Activated CD4-positive, alpha-beta T cell treated with anti-CD3 and anti-CD28 coated beads, Interleukin-2, amount 10 ng/mL, durations not matched to agents 24 days and 14 days (primary cell): Measurements from ENCODE around the gene PXK. TPM values are rescaled to one million over a fixed set of nuclear protein-coding genes. Genes with fewer than 3 reads are reported as not detected.
"Not testable (repeated sequence)": the region's sequence is repeated elsewhere in the genome, so short reads cannot be mapped to it uniquely, and the experiment has no call there.

ENCODE experiments used
- DNase-seq: peaks from one replicate; pipeline ENCODE4 v3.0.0; 2022
- H3K27ac Mint-ChIP-seq: one replicate; pipeline ENCODE4 v1.8.0; 2022; ENCODE audit warnings: mild to moderate bottlenecking, mixed read lengths
- H3K27me3 Mint-ChIP-seq: one replicate; pipeline ENCODE4 v1.8.0; 2022; ENCODE audit warnings: mixed read lengths
- H3K36me3 Mint-ChIP-seq: one replicate; pipeline ENCODE4 v1.8.0; 2022; ENCODE audit warnings: low read depth, mild to moderate bottlenecking, mixed read lengths
- H3K4me1 Mint-ChIP-seq: one replicate; pipeline ENCODE4 v1.8.0; 2021; ENCODE audit warnings: mixed read lengths
- H3K4me3 Mint-ChIP-seq: one replicate; pipeline ENCODE4 v1.8.0; 2022; ENCODE audit warnings: mild to moderate bottlenecking, moderate library complexity, mixed read lengths
- H3K9me3 Mint-ChIP-seq: one replicate; pipeline ENCODE4 v1.8.0; 2021; ENCODE audit warnings: mixed read lengths
- intact Hi-C: fragments of 100-400 bp; cut with micrococcal nuclease; formaldehyde crosslinking; loops from one replicate; pipeline ENCODE4 v1.15.1; 2023
- total RNA-seq: library from RNA; stranded (reverse); gene quantifications from 2 replicates; pipeline ENCODE4 v1.2.3, GENCODE V29; 2022

Gene PXK
- total RNA-seq, result 41.1 and 45.7 TPM in 2 replicates

DNA sequence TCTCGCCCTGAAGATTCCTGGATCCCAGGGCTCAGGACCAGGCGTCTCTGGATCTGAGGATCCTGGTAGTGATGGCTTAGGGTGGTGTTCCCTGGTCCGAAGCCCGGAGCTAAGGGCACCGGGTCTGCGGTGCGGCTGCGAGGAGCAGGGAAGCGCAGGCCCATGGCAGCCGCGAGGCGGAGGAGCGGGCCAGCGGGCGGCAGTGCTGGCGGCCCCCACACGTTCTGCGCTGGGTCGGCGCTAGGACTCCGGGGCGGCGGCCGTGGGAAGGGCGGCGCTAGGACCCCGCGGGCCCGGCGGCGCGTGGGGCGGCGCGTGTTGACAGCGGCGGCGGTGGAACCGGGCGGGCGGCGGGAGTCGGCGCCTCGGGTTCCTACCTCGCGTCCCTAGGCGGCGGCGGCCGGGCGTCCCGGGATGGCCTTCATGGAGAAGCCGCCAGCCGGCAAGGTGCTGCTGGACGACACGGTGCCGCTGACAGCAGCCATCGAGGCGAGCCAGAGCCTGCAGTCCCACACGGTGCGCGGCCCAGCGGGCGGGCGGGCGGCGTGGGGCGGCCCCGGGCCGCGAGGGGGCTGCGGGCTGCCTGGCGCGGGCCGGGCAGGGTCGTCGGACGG is at the start of gene PXK:
PXK (plus strand) TSS at position 318 of the 614 bp plus-strand sequence; CDS start at position 415, 97 bp downstream.
- intact Hi-C loops, result loop anchor here (1.0 kb wide), 1 partner anchor 82 kb away; no protein-coding TSS in a partner anchor
- peak; percentile 96 for DNase-seq
- Mint-ChIP-seq H3K36me3 (peaks cover 11% of the 10 kb centered on the region), H3K27ac (peak within 1 kb of the TSS; percentile 99), H3K4me3 (peak within 1 kb of the TSS; percentile 99), H3K4me1 (peaks cover 39% of the 10 kb centered on the region), H3K27me3 (no peaks in the 10 kb centered on the region), H3K9me3 (no peaks in the 10 kb centered on the region)

DNA sequence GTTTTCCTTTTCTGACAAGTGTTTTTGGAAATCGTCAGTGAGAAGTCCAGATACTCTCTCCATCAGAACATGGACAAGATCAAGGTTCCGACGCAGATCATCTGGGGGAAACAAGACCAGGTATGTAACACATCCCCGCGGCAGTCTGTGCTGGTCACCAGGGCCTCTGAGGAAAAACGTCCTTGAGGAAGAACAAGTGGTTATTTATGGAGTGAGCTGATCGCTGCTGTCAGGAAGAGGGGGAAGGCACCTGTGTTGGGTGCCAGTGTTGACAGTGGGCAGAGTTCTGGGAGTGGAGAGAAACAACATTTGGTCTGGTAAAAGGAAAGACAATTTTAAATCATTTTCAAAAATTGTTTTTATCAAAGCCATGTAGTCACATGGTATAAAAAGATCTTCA is 47.4 kb upstream of the PXK start:
- Mint-ChIP-seq H3K27ac (no peak overlapping the region), H3K4me1 (no peaks in the 10 kb centered on the region), H3K4me3 (no peak overlapping the region), H3K27me3 (no peaks in the 10 kb centered on the region), H3K9me3 (no peaks in the 10 kb centered on the region), H3K36me3 (peaks cover 5% of the 10 kb centered on the region)
- no peak for DNase-seq
- intact Hi-C loops, result no loop called here

DNA sequence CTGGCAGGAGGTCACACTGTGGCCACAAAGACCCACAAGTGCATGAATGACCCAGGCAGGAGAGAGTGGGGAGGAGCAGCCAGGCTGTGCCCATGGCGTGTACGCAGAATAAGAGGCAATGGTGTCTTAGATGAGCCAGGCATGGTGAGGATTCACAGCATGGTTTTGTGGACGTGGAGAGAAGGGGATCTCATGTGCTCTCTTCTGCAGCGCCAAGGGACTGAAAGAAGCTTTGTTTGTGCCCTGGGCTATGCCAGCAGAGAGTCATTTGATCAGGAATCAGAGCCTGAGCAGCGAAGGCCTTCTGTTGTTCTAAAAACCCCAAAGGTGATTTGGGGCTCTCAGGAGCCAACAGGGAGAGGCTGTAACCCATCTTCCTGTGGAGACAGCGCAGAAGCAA is 45.3 kb upstream of the PXK start:
- no peak overlapping the region for H3K27ac Mint-ChIP-seq
- H3K4me3 Mint-ChIP-seq, result no peak overlapping the region
- no peaks in the 10 kb centered on the region for H3K4me1 Mint-ChIP-seq
- intact Hi-C loops, result no loop called here
- H3K9me3 Mint-ChIP-seq, result no peaks in the 10 kb centered on the region
- no peak for DNase-seq
- peaks cover 2% of the 10 kb centered on the region for H3K36me3 Mint-ChIP-seq
- no peaks in the 10 kb centered on the region for H3K27me3 Mint-ChIP-seq

DNA sequence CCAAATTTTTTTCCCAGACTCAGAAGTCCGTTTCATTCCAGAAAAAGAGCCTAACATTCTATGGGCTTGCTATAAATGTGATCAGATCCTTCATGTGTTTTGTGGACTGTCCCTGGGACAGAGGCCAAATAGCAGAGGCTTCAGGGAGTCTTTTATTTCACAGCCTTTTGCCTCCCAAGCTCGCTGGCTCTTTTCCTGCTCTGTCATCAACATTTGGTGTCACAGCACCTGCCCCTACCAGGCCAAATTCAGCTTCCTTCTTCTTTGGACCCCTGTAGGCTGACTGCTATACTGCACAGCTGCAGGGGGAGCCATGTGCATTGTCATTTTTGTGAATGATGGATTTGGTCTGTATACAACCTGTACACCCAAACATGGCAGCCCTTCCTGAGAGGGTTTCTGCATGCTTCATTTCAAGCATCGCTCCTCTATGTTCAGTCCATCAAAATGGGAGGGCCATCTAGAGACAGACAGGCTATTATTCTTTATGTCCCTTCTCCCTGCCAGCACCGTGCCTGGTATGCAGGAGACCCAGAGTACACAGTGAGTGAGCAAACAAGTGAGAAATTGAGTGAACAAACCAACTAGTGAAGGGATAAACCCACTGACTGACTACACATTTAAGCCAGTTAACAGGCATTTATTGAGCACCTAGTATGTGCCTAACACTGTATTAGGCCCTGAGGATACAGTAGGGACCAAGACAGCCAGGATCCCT is 44.5 kb upstream of the PXK start:
- no peak for DNase-seq
- H3K9me3 Mint-ChIP-seq, result no peaks in the 10 kb centered on the region
- no peak overlapping the region for H3K4me3 Mint-ChIP-seq
- no peaks in the 10 kb centered on the region for H3K4me1 Mint-ChIP-seq
- H3K36me3 Mint-ChIP-seq, result peaks cover 2% of the 10 kb centered on the region
- no peak overlapping the region for H3K27ac Mint-ChIP-seq
- no peaks in the 10 kb centered on the region for H3K27me3 Mint-ChIP-seq
- intact Hi-C loops, result no loop called here

DNA sequence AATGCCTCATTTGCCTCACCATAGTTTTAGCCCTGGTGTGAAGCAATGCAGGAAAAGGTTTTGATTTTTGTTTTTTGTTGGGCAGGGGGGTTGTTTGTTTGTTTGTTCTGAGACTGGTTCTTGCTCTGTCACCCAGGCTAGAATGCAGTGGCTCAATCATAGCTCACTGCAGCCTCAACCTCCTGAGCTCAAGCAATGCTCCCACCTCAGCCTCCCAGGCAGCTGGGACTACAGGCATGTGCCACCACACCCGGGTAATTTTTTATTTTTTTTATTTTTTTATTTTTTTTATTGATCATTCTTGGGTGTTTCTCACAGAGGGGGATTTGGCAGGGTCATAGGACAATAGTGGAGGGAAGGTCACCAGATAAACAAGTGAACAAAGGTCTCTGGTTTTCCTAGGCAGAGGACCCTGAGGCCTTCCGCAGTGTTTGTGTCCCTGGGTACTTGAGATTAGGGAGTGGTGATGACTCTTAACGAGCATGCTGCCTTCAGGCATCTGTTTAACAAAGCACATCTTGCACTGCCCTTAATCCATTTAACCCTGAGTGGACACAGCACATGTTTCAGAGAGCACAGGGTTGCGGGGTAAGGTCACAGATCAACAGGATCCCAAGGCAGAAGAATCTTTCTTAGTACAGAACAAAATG is 43.6 kb upstream of the PXK start:
- H3K36me3 Mint-ChIP-seq, H3K4me1 Mint-ChIP-seq, H3K27me3 Mint-ChIP-seq, H3K27ac Mint-ChIP-seq, intact Hi-C loops, H3K4me3 Mint-ChIP-seq, H3K9me3 Mint-ChIP-seq, DNase-seq: not testable (repeated sequence)

DNA sequence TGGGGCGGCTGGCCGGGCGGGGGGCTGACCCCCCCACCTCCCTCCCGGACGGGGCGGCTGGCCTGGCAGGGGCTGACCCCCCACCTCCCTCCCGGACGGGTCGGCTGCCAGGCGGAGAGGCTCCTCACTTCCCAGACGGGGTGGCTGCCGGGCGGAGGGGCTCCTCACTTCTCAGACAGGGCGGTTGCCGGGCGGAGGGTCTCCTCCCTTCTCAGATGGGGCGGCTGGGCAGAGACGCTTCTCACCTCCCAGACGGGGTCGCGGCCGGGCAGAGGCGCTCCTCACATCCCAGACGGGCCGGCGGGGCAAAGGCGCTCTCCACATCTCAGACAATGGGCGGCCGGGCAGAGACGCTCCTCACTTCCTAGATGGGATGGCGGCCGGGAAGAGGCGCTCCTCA is 42.2 kb upstream of the PXK start:
- H3K27ac Mint-ChIP-seq, H3K9me3 Mint-ChIP-seq, H3K27me3 Mint-ChIP-seq, H3K36me3 Mint-ChIP-seq, intact Hi-C loops, H3K4me3 Mint-ChIP-seq, DNase-seq, H3K4me1 Mint-ChIP-seq: not testable (repeated sequence)

DNA sequence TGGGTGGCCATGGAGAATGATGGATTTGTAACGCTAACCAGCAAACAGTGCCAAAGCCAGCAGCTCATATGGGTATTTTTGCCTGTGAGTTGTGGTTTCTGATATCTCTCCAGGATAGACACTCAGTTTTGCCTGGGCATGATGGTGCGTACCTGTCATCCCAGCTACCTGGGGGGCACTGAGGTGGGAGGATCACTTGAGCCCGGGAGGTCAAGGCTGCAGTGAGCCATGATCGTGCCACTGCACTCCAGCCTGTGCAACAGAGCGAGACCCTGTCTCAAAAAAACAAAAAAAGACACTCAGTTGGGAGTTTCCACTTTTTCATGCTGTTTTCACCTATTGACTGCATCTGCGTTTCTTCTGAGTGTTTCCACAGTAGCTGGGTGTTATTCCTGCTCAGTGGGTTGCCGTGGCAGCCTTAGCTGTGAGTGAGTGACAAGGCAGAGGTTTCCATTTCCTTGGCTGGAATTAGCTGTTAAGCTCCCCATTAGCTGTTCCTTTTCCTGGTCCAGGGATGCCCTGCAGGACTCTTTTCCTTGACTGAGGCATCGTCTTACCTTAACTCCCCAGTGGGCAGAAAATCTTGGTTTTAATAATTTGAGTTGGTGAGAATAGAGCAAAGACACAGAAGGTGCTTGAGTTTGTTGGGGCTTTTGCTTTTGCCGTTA is 40.9 kb upstream of the PXK start:
- Mint-ChIP-seq H3K36me3 (no peaks in the 10 kb centered on the region), H3K27ac (no peak overlapping the region), H3K4me1 (no peaks in the 10 kb centered on the region), H3K27me3 (no peaks in the 10 kb centered on the region), H3K4me3 (no peak overlapping the region), H3K9me3 (no peaks in the 10 kb centered on the region)
- DNase-seq, result no peak
- intact Hi-C loops, result no loop called here

DNA sequence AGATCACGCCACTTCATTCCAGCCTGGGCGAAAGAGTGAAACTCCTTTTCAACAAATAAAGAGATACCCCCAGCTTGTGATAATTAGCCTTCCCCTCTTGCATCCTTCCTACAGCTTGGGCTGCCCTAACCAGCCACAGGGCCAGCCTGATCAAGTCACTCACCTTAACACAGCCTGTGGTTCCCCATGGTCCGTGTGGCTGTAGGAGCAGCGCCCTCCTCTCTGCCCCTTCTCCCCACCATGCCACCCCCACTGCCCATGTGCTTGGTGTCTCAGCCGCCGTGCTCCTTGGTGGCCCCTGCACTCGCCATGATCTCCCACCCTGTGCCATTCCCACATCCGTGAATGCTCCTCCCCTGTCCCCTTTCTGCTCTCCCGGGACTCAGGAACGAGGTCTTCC is 39.8 kb upstream of the PXK start:
- no peaks in the 10 kb centered on the region for H3K27me3 Mint-ChIP-seq
- intact Hi-C loops, result no loop called here
- no peak for DNase-seq
- no peak overlapping the region for H3K27ac Mint-ChIP-seq
- H3K36me3 Mint-ChIP-seq, result no peaks in the 10 kb centered on the region
- no peaks in the 10 kb centered on the region for H3K9me3 Mint-ChIP-seq
- H3K4me3 Mint-ChIP-seq, result no peak overlapping the region
- H3K4me1 Mint-ChIP-seq, result no peaks in the 10 kb centered on the region

DNA sequence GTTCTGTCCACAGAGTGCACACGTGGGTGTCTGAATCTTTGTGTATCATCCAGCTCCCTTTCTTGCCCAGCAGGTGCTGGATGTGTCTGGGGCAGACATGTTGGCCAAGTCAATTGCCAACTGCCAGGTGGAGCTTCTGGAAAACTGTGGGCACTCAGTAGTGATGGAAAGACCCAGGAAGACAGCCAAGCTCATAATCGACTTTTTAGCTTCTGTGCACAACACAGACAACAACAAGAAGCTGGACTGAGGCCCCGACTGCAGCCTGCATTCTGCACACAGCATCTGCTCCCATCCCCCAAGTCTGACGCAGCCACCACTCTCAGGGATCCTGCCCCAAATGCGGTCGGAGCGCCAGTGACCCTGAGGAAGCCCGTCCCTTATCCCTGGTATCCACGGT is 39.2 kb upstream of the PXK start:
- no peaks in the 10 kb centered on the region for H3K4me1 Mint-ChIP-seq
- DNase-seq, result no peak
- no peaks in the 10 kb centered on the region for H3K27me3 Mint-ChIP-seq
- no peaks in the 10 kb centered on the region for H3K9me3 Mint-ChIP-seq
- H3K4me3 Mint-ChIP-seq, result no peak overlapping the region
- no peak overlapping the region for H3K27ac Mint-ChIP-seq
- intact Hi-C loops, result no loop called here
- no peaks in the 10 kb centered on the region for H3K36me3 Mint-ChIP-seq

DNA sequence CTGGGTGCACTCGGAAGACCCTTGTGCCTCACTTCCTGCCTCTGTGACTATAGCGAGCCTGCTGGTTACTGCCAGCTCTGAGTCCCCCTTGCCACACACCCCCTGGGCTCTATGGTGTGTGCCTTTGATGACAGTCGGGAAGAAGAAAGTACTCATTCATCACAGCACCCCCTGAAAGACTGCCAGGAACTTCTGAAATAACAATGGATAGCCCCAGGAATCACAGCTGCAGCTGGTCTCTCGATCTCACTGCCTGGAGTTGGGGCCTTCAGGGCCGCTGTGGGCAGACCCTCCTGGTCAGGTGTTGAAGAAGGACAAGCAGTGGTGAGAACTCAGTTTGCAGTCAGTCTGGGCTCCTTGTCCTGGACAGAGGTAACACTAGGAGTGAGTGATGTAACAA is 36.4 kb upstream of the PXK start:
- no peaks in the 10 kb centered on the region for H3K9me3 Mint-ChIP-seq
- H3K27ac Mint-ChIP-seq, result no peak overlapping the region
- no peak overlapping the region for H3K4me3 Mint-ChIP-seq
- DNase-seq, result no peak
- H3K36me3 Mint-ChIP-seq, result no peaks in the 10 kb centered on the region
- intact Hi-C loops, result no loop called here
- H3K4me1 Mint-ChIP-seq, result no peaks in the 10 kb centered on the region
- H3K27me3 Mint-ChIP-seq, result peaks cover 10% of the 10 kb centered on the region

DNA sequence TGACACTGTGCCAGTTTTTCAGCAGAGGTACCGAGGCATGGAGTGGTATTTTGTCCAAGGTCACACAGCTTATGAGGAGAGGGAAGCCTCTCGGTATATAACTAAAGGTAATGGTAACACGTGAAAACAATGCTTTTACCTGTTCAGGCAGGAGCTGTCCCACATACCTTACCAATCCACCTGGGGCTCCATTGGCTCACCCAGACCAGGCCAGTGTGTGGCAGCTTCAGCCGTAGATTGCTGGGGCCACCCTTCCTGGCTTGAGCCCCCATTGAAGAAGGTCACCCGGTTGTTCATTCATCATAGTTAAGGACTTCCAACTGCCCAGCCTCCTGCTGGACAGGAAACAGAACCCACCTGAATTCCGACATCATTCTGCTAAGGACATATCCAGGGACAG is 35.8 kb upstream of the PXK start:
- DNase-seq, result no peak
- no peak overlapping the region for H3K27ac Mint-ChIP-seq
- no peak overlapping the region for H3K4me3 Mint-ChIP-seq
- H3K9me3 Mint-ChIP-seq, result no peaks in the 10 kb centered on the region
- no peaks in the 10 kb centered on the region for H3K36me3 Mint-ChIP-seq
- no peaks in the 10 kb centered on the region for H3K4me1 Mint-ChIP-seq
- peaks cover 11% of the 10 kb centered on the region for H3K27me3 Mint-ChIP-seq
- intact Hi-C loops, result no loop called here

DNA sequence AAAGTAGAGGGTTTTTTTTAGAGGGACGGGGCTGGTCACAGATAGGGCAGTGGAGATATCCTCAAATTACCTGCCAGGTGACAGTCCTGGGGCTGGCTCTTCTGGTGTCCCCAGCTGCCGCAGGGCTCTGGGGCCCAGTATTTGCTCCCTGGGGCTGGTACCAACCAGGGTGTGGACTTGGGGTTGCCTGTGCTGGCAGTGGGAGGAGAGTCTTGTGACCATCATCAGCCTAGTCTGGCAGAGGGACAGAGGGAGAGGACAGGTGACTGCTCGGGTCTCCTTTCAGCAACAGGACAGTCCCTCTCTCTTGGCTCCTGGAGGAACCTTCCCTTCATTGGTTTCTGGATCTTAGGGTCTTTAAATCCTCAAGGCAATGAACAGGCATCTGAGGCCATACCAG is 34.5 kb upstream of the PXK start:
- DNase-seq, result no peak
- Mint-ChIP-seq H3K27me3 (peaks cover 18% of the 10 kb centered on the region), H3K9me3 (no peaks in the 10 kb centered on the region), H3K4me3 (no peak overlapping the region), H3K4me1 (no peaks in the 10 kb centered on the region), H3K27ac (no peak overlapping the region), H3K36me3 (no peaks in the 10 kb centered on the region)
- intact Hi-C loops, result no loop called here

DNA sequence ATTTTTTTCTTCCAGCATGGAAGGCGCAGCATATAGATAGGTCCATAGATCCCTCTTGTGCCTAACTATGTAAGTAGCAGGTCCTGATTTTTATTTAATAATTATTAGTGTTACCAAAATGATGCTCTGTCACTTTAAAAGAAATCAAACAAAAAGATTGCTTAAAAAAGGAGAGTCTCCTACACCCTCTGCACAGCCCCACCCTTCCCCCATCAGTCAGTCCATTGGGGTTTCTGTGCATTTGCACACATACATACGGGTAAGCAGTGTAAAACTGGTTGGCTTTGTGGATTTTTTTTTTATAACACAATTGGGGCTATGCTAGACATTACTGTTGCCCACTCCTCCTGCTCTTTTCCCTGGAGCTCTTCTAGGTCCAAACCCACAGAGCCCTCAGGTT is 33.6 kb upstream of the PXK start:
- H3K9me3 Mint-ChIP-seq, result no peaks in the 10 kb centered on the region
- no peaks in the 10 kb centered on the region for H3K4me1 Mint-ChIP-seq
- no peak overlapping the region for H3K4me3 Mint-ChIP-seq
- no peak overlapping the region for H3K27ac Mint-ChIP-seq
- intact Hi-C loops, result no loop called here
- H3K36me3 Mint-ChIP-seq, result no peaks in the 10 kb centered on the region
- peaks cover 18% of the 10 kb centered on the region for H3K27me3 Mint-ChIP-seq
- DNase-seq, result no peak
